HG03439 (cell line): ENCODE data around the gene C8G.
A peak's percentile ranks its signal among the peaks of the same experiment; 100 is the strongest.

Source experiments
- ATAC-seq: cut with Tn5 transposase; IDR thresholded peaks from one replicate; pipeline ENCODE4 v1.9.1; 2021; ENCODE audit warnings: mild to moderate bottlenecking, moderate library complexity; ENCODE audit not compliant: unreplicated experiment

C8G gene

DNA sequence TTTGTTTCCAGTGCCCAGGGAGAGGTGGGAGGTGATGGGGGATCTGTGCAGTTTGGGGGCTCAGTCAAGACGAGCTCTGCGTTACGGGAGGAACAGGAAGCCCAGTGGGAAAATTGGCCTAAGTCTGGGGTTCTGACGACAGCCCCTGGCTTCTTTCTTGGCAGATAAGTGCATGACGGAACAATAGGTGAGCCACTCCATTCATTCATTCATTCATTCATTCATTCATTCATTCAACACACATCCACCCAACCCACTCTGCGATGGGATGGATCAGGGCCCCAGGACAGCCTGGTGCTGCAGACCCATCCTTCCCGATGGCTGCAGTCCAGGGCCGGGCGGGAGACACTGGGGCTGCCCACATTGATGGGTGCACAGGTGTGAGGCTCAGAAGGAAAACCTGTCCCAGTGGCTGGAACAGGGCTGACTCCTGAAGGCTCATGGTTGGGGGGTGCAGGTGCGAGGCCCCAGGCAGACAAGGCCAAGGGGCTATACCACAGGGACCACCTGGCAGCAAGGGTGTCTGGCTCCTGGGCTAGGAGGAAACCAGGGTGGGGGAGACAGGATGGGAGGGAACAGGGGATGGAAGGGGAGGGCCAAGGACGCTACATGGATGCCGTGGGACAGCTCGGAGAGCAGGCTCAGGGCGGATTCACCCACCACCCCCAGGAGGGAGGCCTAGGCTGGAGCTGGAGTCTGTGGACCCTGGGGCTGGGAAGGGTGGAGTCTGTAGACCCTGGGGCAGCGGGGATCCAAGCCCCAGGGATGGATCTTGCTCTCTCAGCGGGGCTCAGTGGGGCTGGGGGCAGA, 35.8 kb downstream of the C8G start:
- no peak for ATAC-seq

DNA sequence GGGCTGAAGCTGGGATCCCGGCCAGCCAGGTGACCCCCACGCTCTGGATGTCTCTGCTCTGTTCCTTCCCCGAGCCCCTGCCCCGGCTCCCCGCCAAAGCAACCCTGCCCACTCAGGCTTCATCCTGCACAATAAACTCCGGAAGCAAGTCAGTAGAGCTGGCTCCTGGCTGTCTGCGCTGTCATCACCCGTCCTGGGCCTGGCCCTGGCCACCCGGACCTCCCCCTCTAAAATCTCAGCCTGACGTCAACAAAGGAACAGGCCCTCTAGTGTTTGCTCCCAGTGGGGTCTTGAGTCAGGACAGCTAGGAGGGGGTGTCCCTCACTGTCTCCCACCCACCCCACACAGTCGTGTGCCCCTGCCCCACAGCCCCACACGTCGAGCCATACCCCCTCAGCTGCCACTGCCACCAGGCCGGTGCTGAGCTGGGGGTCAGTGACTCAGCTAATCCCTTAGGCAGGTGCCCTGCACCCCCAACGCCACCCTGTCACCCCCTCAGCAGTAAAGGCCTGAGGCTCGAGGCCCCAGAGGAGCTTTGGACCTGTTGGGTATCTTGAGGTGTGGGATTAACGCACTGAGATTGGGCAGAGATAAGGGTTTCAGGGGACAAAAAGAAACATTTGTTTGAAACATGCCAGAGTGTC, 36.7 kb downstream of the C8G start:
- ATAC-seq: no peak

DNA sequence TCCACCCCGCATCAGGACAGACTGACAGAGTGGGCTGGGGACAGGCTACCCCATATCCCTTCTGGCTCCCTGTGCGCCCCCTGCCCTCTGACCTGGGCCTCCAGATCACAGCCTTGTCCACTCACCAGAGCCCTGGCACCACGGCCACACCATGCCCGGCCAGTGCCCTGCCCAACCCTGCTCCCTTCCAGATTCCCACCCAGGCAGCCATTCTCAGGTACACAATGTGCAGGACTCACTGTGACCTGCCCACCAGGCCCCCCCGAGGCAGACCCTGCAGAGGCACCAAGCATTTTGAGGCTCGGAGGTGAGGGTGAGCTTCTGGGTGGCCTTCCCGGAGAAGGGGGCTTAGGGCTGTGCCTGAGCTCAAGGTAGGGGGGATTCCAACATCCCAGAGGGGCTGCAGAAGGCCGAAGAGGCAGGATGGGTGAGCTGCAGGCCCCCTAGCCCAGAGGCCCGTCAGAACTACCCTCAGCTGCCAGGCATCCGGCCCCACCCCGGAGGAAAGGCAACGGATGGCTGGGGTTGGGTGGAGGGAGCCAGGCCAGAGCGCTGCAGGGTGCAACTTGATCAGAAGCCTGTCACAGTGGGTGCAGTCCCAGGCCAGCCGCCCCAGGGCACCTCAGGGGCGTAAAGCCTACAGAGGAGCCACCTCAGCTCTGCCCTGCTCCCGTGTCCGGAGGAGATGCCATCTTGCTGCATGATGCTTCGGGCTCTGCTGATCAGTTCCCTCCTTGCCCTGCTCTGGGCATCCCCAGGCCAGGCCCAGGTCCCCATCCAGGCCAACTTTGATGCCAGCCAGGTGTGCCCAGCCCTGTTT, 37.4 kb downstream of the C8G start, which contains the start of gene LCNL1:
Gene LCNL1 (plus strand): TSS at position 762 of the 820 bp plus-strand sequence. CDS start 594 bp downstream, outside the sequence.
- no peak for ATAC-seq

DNA sequence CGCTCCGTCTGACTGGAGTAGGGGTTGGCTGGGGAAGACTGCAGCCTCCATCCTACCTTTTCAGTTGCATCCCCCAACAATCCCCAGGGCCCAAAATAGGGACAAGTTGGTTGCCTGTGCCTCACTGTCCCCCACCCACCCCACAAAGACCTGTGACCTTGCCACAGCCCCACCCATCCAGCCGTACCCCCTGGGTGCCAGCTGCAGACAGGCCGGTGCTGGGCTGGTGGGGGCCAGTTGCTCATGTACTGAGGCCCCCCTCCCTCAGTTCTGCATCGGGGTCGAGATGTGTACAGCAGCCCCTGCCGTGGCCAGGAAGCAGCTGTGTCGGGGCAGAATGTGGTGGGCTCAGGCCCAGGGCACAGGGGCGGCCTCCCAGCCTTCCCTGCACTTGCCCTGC, 38.1 kb downstream of the C8G start:
- no peak for ATAC-seq

DNA sequence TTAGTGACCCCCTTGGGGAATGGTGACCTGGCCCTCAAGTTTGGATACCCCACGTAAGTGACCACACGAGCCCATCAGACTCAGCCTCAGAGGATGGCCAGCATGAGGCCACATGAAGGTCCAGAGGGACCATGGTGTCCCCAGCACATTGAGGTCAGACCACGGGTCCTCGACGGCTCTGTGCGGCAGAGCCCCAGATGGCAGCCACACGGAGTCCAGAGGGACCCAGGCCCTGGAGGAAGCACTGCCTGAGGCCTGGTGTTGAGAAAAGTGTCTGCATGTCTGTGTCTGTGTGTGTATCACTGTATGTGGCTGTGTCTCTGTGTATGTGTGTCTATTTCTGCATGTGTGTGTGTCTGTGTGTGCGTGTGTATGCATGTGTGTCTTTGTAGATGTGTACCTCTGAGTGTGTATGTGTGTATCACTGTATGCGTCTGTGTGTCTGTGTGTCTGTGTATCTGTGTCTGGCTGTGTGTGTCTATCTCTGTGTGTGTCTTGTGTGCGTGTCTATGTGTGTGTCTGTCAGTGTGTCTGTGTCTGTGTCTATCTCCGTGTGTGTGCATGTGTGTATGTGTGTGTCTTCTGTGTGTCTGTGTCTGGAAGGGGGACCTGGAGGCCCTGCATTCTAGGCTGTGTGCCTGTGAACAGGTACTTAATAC, 38.7 kb downstream of the C8G start:
- ATAC-seq: no peak

DNA sequence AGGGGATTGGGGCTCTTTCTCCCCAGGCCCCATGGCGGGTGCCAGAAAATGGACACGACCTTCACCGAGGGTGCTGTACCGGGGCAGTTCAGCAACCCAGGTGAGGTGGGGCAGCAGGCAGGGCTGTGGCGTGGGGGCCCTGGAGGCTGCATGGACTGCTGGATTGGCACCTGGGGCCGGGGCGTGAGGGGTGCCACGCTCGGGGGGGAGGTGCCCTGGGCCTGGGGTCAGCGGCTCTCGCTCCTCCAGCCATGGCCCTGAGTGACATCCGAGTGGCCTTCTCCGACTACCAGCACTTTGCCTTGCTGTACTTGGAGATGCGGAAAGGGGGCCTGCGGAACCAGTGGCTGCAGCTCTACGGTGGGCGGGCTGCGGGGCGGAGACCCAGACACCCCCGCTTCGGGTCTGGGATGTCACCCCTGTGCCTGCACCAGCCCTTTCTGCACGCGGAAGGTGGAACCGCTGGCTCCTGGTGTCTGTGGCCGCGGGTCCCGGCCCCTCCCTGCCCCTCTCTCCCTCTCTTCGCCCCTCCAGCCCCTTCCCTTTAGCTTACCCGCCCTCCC, 39.5 kb downstream of the C8G start:
- ATAC-seq: no peak

DNA sequence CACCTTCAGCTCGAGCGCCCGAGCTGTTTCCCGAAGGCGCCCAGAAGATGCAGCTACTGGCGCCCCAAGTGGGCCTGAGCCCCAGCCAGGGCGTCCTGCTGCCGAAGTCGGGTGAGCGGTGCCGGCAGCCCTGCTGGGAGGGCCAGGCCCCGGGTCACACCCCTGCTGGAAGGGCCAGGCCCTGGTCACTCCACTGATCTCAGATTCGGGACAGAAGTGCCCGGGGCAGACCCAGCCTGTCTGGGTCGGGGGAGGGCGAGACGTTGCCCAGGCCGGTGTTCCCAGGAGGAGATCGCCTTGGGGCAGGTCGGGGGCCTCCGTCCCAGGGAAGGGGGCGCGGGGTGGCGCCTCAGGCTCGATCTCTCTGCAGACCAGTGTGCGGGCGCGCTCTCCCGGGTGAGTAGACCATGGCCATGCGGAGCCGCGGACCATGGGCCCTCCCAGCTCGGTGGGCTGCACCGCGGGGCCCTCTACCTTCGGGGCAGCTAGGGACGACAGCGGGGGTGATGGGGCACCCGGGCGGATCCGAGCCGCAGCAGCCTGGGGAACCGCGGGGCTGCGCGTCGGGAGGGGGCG, 40.1 kb downstream of the C8G start:
- ATAC-seq: no peak

DNA sequence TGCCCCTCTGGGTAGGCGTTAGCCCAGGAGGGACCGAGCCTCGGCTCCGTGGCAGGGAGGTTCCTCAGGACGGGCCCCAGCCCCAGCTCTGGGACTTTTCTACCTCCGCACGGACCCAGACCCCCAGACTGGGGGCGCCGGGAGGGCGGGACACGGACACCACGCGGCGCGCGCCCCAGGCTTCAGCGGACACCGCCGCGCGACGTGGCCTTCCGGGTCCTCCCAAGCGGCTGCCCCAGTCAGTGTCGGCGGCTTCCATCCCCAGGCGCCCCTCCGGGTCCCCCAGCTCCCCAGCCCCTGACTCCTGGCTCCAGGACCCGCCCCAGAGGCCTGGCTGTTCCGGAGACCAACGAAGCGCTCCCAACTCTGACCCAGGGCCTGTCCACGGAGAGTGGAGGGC, 40.8 kb downstream of the C8G start:
- ATAC-seq: no peak

DNA sequence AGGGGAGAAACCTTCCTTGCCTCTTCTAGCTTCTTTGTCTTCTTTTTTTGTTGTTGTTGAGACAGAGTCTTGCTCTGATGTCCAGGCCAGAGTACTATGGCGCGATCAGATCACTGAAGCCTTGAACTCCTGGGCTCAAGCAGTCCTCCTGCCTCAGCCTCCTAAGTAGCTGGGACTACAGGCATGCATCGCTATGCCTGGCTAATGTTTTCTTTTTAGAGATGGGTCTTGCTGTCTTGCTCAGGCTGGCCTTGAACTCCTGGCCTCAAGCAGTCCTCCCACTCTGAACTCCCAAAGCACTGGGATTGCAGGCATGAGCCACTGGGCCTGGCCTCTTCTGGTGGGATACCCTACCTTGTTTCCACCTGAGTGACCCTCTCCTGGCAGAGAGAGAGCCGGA, 43.8 kb downstream of the C8G start:
- no peak for ATAC-seq

DNA sequence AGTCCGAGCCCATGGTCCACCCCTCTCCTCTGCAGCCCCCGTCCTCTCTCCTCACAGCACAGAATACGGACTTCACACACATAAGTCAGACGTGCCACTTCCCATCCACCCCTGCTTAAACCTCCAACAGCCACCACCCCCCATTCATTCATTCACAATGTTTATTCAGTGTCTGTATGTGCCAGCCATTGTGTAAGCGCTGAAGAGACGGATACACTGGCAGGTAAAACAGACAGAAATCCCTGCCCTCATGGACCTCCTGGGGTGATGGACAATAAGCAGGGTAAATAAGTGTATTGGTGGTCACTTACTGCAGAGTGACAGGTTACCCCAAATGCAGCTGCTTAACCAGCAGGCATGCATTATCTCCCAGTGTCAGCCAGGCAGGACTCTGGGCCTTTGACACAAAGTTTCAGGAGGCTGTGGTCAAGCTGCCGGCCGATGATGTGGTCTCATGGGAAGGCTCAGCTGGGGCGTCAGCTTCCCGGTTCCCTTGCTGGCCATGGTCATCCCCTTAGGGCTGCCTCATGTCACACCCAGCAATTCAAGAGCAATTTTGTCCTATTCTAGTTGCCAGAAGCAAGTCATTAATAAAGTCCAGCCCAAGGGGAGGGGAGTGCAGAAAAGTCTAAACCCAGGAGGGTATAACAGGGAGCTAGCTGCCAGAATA, 45.3 kb downstream of the C8G start:
- ATAC-seq: no peak

DNA sequence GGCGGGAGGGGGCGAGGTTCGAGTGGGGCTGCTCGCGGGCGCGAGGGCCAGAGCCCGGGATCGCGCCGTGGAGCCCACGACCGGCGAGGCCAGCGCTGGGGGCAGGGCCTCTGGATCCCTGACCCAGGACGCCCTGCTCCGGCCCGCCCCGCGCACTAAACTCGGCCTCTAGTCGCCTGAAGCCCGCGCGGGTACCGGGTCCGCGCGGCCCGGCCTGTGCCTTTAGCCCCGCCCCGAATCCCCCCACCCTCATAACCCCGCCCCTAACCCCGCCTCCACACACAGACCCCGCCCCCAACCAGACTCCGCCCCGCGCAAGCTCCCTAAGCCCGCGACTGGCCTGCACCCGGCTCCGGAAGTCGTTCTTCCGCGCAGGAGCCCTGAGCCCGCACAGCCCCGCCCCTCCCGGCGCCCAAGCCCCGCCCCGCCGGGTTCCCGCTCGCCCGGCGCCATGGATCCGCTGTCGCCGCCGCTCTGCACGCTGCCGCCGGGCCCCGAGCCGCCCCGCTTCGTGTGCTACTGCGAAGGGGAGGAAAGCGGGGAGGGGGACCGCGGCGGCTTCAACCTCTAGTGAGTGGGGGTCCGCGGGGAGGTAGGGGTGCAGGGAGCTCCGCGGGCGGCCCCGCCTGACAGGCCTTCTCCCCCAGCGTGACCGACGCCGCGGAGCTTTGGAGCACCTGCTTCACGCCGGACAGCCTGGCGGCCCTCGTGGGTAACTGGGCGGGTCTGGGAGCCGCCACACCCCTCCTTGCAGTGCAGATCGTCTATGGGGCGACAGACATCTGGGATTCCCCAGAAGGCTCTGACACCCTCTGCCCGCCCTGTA, 47.2 kb downstream of the C8G start, which contains the start of gene PAXX:
Gene PAXX (plus strand): TSS at position 430 of the 826 bp plus-strand sequence. CDS start 22 bp downstream, at position 452.
- peak; percentile 64 for ATAC-seq

DNA sequence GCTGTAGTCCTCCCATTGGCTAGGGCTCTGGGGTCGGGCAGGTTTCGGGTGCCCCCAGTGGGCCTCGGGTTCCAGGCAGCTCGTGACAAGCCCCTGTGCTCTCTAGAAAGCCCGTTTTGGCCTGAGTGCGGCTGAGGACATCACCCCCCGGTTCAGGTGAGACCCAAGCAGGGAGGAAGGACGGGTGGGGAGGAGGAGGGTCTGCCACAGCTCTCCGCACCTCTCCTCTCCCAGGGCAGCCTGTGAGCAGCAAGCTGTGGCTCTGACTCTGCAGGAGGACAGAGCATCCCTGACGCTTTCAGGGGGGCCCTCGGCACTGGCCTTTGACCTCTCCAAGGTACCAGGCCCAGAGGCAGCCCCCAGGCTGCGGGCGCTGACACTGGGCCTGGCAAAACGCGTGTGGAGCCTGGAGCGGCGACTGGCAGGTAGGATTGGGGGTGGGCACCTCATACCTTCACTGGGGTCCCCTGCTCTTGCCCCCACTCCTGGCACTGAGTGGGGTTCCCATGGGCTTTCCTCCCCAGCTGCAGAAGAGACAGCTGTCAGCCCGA, 47.9 kb downstream of the C8G start:
- peak; percentile 9 for ATAC-seq

DNA sequence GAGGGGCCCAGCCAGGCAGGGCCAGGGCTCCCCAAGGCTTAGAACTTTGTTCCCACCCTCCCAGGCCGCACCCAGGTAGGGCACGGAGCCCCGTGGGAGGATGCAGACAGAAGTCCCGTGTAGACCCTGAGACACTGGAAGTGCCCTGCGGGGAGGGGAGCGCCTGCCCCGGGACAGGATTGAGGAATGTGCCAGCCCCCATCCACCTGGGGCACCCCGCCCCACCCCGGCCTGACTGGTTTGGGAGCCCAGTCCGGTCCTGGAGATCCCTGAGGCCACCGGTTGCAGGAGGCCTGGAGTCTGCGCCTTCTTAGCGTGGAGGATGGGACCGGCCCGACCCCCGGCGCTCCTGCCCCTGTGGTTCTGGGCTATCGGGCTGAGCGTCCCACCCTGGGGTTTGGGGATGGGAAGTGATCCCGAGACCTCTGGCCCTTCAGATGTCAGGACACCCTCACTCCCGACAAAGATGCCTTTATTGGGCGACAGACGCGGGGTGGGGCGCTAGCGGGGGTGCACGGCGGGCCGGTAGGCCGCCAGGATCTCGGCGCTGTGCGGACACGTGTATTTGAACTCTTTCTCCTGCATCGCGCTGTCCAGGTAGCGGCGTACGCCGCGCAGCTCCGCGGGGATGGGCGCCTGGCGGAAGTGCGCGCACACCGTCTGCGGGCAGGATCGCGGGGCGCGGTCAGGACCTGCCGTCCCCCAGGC, 49.3 kb downstream of the C8G start:
- ATAC-seq: no peak

DNA sequence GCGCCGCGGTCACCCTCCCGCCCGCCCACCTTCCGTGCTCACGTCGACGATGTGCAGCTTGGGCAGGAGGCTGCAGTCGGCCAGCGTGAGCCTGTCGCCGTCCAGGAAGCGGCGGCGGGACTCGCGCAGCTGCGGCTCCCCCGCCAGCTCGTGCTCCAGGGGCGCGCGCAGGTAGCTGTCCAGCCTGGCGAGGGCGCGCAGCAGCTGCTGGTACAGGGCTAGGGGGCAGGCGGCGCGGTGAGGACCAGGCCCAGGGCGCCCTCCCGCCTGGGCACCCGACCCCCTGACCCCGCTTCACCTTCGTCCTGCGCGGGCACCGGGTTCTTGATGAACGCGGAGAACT, 49.8 kb downstream of the C8G start:
- ATAC-seq: no peak

DNA sequence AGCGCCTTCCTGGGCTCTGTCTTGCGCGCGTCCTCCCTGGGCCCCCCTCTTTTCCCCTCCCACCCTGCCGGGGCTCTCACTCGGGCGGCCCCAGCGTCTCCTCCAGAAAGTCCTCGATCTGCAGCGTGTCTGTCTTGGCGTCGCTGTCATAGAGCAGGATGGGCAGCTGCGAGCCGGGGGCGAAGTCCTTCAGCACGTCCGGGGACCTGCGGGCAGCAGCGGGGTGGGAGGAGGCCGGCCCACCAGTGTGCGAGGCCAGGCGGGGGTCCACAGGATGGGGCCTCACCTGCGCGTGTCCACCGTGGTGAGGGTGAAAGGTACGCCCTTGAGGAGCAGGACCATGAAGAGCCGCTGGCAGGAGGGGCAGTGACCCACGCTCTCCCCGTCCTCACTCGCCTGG, 50.3 kb downstream of the C8G start:
- ATAC-seq: no peak

DNA sequence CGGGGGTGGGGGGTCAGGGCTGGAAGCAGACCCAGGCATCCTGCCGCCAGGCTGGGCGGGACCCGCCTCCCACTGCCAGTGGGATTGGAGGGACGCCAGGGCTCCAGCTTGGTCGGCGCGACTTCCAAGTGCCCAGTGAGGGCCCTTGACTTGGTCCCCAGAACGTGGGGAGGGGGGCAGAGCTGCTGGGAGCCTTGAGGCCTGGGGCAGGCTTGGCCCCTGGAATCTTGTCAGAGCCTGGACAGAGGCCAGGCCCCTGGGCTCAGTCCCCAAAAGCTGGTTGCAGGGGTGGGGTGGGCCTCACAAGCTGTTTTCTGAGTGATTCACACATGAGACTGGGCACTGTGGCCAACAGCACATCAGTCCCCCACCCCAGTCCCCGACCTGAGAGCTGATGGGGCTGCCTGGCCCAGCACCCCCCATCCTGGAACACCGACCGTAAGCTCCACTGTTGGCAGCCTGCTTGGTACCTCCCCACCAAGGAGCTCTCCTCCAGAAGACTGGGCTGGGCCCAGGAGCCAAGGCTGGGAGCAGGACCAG, 50.8 kb downstream of the C8G start:
- ATAC-seq: no peak
